Activated naive CD4-positive, alpha-beta T cell treated with anti-CD3 and anti-CD28 coated beads, Interleukin-2, amount 50 U/mL, for 72 hours (primary cell): Measurements from ENCODE around the gene PDE9A. TPM values are rescaled to one million over a fixed set of nuclear protein-coding genes. Genes with fewer than 3 reads are reported as not detected.
A peak's percentile ranks its signal among the peaks of the same experiment; 100 is the strongest.

Experiments
- ATAC-seq, 2 donors: fragments of 150-1000 bp; cut with Tn5 transposase; 2 replicates each; pipeline ENCODE4 v1.10.0; 2021; ENCODE audit warnings: mild to moderate bottlenecking in 2 of 2, moderate library complexity in 2 of 2
- DNase-seq, 2 donors: peaks; one replicate each; pipeline ENCODE4 v3.0.0; 2021 to 2022; ENCODE audit warnings: low spot score in 2 of 2
- H3K27ac Mint-ChIP-seq, 2 donors: one replicate each; pipeline ENCODE4 v1.8.0; 2022; ENCODE audit warnings: mild to moderate bottlenecking in 2 of 2, mixed read lengths in 2 of 2
- H3K36me3 Mint-ChIP-seq, 2 donors: one replicate each; pipeline ENCODE4 v1.8.0; 2022; ENCODE audit warnings: mixed read lengths in 2 of 2
- H3K9me3 Mint-ChIP-seq, 2 donors: one replicate each; pipeline ENCODE4 v1.8.0; 2022; ENCODE audit warnings: mixed read lengths in 2 of 2
- total RNA-seq, 2 donors: library from RNA; stranded (reverse); gene quantifications; one replicate each; pipeline ENCODE4 v1.2.3, GENCODE V29; 2022

PDE9A gene
- total RNA-seq, 2 donors from 2014 or later, result 4.2 to 7.9 TPM

- Mint-ChIP-seq H3K9me3 (no peaks in the 10 kb centered on the region), H3K36me3 (no peaks in the 10 kb centered on the region), H3K27ac (no peak overlapping the region)
- ATAC-seq (no peak), DNase-seq (no peak)
Observed at GRCh38 chr21:42672699-42673458, 19.5 kb downstream of the PDE9A start.

- Mint-ChIP-seq H3K27ac (no peak overlapping the region), H3K9me3 (no peaks in the 10 kb centered on the region), H3K36me3 (no peaks in the 10 kb centered on the region)
- DNase-seq (no peak), ATAC-seq (no peak)
Observed at GRCh38 chr21:42673633-42674328, 20.4 kb downstream of the PDE9A start.

- Mint-ChIP-seq H3K27ac (no peak overlapping the region), H3K36me3 (no peaks in the 10 kb centered on the region), H3K9me3 (no peaks in the 10 kb centered on the region)
- DNase-seq (no peak), ATAC-seq (no peak)
Observed at GRCh38 chr21:42674351-42674940, 21.0 kb downstream of the PDE9A start.

GRCh38 chr21:42675403-42675802, 22.0 kb downstream of the PDE9A start:
- no peak for ATAC-seq
- no peak overlapping the region for H3K27ac Mint-ChIP-seq
- H3K9me3 Mint-ChIP-seq, result no peaks in the 10 kb centered on the region
- no peak for DNase-seq
- H3K36me3 Mint-ChIP-seq, result no peaks in the 10 kb centered on the region

- DNase-seq (no peak), ATAC-seq (no peak)
- no peak overlapping the region for H3K27ac Mint-ChIP-seq
- H3K9me3 Mint-ChIP-seq, result no peaks in the 10 kb centered on the region
- no peaks in the 10 kb centered on the region for H3K36me3 Mint-ChIP-seq
Observed at GRCh38 chr21:42676808-42677207, 23.4 kb downstream of the PDE9A start.

- Mint-ChIP-seq H3K9me3 (no peaks in the 10 kb centered on the region), H3K36me3 (no peaks in the 10 kb centered on the region), H3K27ac (peak overlapping the region in 1 of 2 donors; percentile 24)
- ATAC-seq (no peak), DNase-seq (no peak)
Observed at GRCh38 chr21:42677339-42678321, 24.2 kb downstream of the PDE9A start.

- no peak for DNase-seq
- Mint-ChIP-seq H3K9me3 (no peaks in the 10 kb centered on the region), H3K27ac (peak overlapping the region in 1 of 2 donors; percentile 5), H3K36me3 (no peaks in the 10 kb centered on the region)
- no peak for ATAC-seq
Observed at GRCh38 chr21:42678618-42679295, 25.3 kb downstream of the PDE9A start.

GRCh38 chr21:42679319-42680057, 26.1 kb downstream of the PDE9A start:
- ATAC-seq, result no peak
- no peak for DNase-seq
- Mint-ChIP-seq H3K27ac (no peak overlapping the region), H3K36me3 (no peaks in the 10 kb centered on the region), H3K9me3 (no peaks in the 10 kb centered on the region)

- ATAC-seq, result no peak
- no peak for DNase-seq
- no peaks in the 10 kb centered on the region for H3K9me3 Mint-ChIP-seq
- no peaks in the 10 kb centered on the region for H3K36me3 Mint-ChIP-seq
- H3K27ac Mint-ChIP-seq, result no peak overlapping the region
Observed at GRCh38 chr21:42680058-42680330, 26.6 kb downstream of the PDE9A start.

- DNase-seq, result no peak
Observed at GRCh38 chr21:42680429-42680828, 27.0 kb downstream of the PDE9A start.

GRCh38 chr21:42681296-42682206, 28.1 kb downstream of the PDE9A start:
- H3K27ac Mint-ChIP-seq, result peak overlapping the region in 1 of 2 donors; percentile 13
- no peaks in the 10 kb centered on the region for H3K36me3 Mint-ChIP-seq
- H3K9me3 Mint-ChIP-seq, result no peaks in the 10 kb centered on the region
- DNase-seq (no peak), ATAC-seq (peak; percentile 29 to 37)

More at GRCh38 chr21:42680429-42680828, 27.0 kb downstream of the PDE9A start:
- ATAC-seq, result no peak
- Mint-ChIP-seq H3K27ac (peak overlapping the region in 1 of 2 donors; percentile 13), H3K36me3 (no peaks in the 10 kb centered on the region), H3K9me3 (no peaks in the 10 kb centered on the region)

GRCh38 chr21:42682661-42683210, 29.3 kb downstream of the PDE9A start:
- ATAC-seq (no peak), DNase-seq (no peak)
- Mint-ChIP-seq H3K27ac (peak overlapping the region in 1 of 2 donors; percentile 13), H3K36me3 (no peaks in the 10 kb centered on the region), H3K9me3 (no peaks in the 10 kb centered on the region)

GRCh38 chr21:42683371-42684108, 30.1 kb downstream of the PDE9A start:
- no peaks in the 10 kb centered on the region for H3K9me3 Mint-ChIP-seq
- no peaks in the 10 kb centered on the region for H3K36me3 Mint-ChIP-seq
- H3K27ac Mint-ChIP-seq, result peak overlapping the region in 1 of 2 donors; percentile 88
- ATAC-seq (peak; percentile 11 to 45), DNase-seq (peak in 1 of 2 donors; percentile 17)
